ENCODE results near the gene LRIG3.

GRCh38 chr12:58922849-58923248 lies 2.5 kb upstream of the LRIG3 start:
- TF ChIP-seq TCF4 (CRISPR knock-in tag; IDR thresholded peaks at IDR 0.05; ENCODE audit: borderline replicate concordance) (no peak), PATZ1 (CRISPR knock-in tag; IDR thresholded peaks at IDR 0.05; ENCODE audit: borderline replicate concordance) (no peak), POU6F1 (CRISPR knock-in tag; IDR thresholded peaks at IDR 0.05; ENCODE audit: borderline replicate concordance, low read depth) (no peak), ZC3H10 (CRISPR knock-in tag; IDR thresholded peaks at IDR 0.05) (no peak), CSDC2 (CRISPR knock-in tag; IDR thresholded peaks at IDR 0.05) (no peak), ARNTL (CRISPR knock-in tag; IDR thresholded peaks at IDR 0.05; ENCODE audit: borderline replicate concordance, low read depth) (no peak), TSHZ2 (CRISPR knock-in tag; IDR thresholded peaks at IDR 0.05) (no peak), ZNF8 (CRISPR knock-in tag; IDR thresholded peaks at IDR 0.05) (no peak), OSR1 (CRISPR knock-in tag; IDR thresholded peaks at IDR 0.05) (no peak), CREB5 (CRISPR knock-in tag; IDR thresholded peaks at IDR 0.05; ENCODE audit: low read depth) (no peak)

Measured in SK-N-SH treated with all-trans-retinoic acid at 6 μM for 48 hours (cell line).